Measurements from ENCODE around the gene ARHGAP44. TPM values are rescaled to one million over a fixed set of nuclear protein-coding genes. Genes with fewer than 3 reads are reported as not detected.

The ARHGAP44 gene
- total RNA-seq, 1 donor from 2014 or later, result 12.4 TPM

DNA sequence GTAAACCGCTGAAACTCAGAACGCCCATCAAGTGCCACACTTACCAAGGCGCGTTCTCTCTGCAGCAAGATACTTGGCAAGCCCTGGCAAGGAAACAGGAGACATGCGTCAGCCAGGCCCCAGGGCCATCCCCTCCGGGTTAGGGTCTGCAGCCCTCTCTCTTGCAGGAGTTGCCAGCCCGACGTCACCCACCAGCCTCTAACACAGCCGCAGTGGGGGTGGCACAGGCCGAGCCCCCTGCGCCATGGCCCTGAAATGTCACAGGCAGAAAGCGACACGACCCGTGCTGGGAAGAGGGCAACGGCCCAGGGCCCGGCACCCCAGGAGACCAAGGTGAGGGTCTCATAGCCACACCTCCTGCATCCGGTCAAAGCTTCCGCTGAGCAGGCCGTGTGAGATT lies 206.6 kb downstream of the ARHGAP44 start:
- no peaks in the 10 kb centered on the region for H3K27me3 Mint-ChIP-seq

DNA sequence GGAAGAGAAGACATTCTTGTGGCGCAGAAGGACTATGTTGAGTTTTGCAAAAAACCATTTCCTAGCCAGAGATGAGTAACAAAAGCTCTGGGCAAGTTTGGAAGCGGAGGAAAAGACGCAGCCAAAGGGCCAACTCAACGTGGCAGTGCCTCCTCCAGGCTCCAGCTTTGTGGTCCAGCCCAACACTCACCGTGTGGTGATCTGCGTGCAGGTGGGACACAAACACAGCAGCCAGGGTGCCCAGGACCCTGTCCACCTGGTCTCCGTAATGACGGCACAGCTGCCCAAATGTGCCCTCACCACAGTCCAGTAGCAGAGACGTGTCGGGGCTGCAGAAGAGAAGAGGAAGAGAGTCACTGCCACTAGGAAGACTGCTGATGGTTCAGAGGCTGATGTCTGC lies 207.1 kb downstream of the ARHGAP44 start:
- Mint-ChIP-seq H3K27ac (no peak overlapping the region), H3K4me3 (ENCODE audit: low read depth) (no peak overlapping the region), H3K9me3 (ENCODE audit: low read depth) (no peaks in the 10 kb centered on the region), H3K27me3 (no peaks in the 10 kb centered on the region), H3K4me1 (ENCODE audit: low read depth) (no peaks in the 10 kb centered on the region), H3K36me3 (ENCODE audit: insufficient read depth) (peaks cover 25% of the 10 kb centered on the region)
- no peak for DNase-seq (ENCODE audit: low spot score, unreplicated experiment)
- TF ChIP-seq, protein P1, sequence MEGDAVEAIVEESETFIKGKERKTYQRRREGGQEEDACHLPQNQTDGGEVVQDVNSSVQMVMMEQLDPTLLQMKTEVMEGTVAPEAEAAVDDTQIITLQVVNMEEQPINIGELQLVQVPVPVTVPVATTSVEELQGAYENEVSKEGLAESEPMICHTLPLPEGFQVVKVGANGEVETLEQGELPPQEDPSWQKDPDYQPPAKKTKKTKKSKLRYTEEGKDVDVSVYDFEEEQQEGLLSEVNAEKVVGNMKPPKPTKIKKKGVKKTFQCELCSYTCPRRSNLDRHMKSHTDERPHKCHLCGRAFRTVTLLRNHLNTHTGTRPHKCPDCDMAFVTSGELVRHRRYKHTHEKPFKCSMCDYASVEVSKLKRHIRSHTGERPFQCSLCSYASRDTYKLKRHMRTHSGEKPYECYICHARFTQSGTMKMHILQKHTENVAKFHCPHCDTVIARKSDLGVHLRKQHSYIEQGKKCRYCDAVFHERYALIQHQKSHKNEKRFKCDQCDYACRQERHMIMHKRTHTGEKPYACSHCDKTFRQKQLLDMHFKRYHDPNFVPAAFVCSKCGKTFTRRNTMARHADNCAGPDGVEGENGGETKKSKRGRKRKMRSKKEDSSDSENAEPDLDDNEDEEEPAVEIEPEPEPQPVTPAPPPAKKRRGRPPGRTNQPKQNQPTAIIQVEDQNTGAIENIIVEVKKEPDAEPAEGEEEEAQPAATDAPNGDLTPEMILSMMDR (IDR thresholded peaks at IDR 0.05; ENCODE audit: unreplicated experiment), result no peak

More for the DNA sequence above, 206.6 kb downstream of the ARHGAP44 start:
- Mint-ChIP-seq H3K27ac (no peak overlapping the region), H3K36me3 (ENCODE audit: insufficient read depth) (peaks cover 27% of the 10 kb centered on the region), H3K9me3 (ENCODE audit: low read depth) (no peaks in the 10 kb centered on the region), H3K4me3 (ENCODE audit: low read depth) (no peak overlapping the region), H3K4me1 (ENCODE audit: low read depth) (no peaks in the 10 kb centered on the region)
- no peak for DNase-seq (ENCODE audit: low spot score, unreplicated experiment)
- TF ChIP-seq, protein P1 (IDR thresholded peaks at IDR 0.05; ENCODE audit: unreplicated experiment), result no peak

DNA sequence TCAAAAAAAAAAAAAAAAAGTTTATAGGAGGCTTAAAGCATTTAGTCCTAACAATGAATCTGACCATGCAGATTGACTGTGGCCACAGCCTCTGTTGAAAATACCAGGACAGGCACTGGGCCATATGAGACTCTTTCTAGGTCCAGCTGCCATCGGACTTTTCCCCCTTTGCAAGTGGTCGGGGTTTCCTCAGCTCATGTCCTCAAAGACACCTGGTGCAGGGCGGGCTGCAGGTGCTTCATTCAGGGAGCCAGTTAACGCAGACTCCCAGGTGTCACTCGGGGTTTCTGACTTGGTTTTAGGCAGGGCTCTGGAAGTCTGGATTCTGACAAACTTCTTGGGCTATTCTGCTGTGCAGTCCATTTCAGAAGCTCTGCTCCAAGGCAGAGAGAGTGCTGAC lies 207.6 kb downstream of the ARHGAP44 start:
- H3K27ac Mint-ChIP-seq, result no peak overlapping the region
- no peak overlapping the region for H3K4me3 Mint-ChIP-seq (ENCODE audit: low read depth)
- DNase-seq (ENCODE audit: low spot score, unreplicated experiment), result no peak
- H3K36me3 Mint-ChIP-seq (ENCODE audit: insufficient read depth), result peaks cover 19% of the 10 kb centered on the region
- TF ChIP-seq, protein P1 (IDR thresholded peaks at IDR 0.05; ENCODE audit: unreplicated experiment), result no peak
- H3K9me3 Mint-ChIP-seq (ENCODE audit: low read depth), result no peaks in the 10 kb centered on the region
- H3K4me1 Mint-ChIP-seq (ENCODE audit: low read depth), result no peaks in the 10 kb centered on the region
- no peaks in the 10 kb centered on the region for H3K27me3 Mint-ChIP-seq

DNA sequence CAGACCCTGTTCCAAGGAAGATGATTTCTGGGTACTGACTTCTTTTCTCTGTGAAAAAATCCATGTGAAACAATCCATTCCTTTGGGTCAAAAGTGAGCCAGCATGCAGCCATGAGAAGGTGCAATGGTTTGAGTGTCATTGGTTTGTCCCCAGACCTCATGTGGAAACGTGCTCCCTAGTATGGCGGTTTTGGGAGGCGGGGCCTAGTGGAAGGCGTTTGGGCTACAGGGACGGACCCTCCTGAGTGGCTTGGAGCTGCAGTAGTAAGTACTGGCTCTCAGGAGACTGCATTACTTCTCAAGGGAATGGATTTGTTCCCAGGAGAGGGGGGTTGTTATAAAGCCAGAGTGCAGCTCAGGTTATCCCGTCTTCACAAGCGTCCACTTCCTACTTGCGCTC lies 209.2 kb downstream of the ARHGAP44 start:
- Mint-ChIP-seq H3K4me3 (ENCODE audit: low read depth) (no peak overlapping the region), H3K27me3 (no peaks in the 10 kb centered on the region), H3K4me1 (ENCODE audit: low read depth) (no peaks in the 10 kb centered on the region), H3K36me3 (ENCODE audit: insufficient read depth) (peaks cover 17% of the 10 kb centered on the region), H3K9me3 (ENCODE audit: low read depth) (no peaks in the 10 kb centered on the region), H3K27ac (no peak overlapping the region)
- no peak for DNase-seq (ENCODE audit: low spot score, unreplicated experiment)
- TF ChIP-seq, protein P1 (IDR thresholded peaks at IDR 0.05; ENCODE audit: unreplicated experiment), result no peak

DNA sequence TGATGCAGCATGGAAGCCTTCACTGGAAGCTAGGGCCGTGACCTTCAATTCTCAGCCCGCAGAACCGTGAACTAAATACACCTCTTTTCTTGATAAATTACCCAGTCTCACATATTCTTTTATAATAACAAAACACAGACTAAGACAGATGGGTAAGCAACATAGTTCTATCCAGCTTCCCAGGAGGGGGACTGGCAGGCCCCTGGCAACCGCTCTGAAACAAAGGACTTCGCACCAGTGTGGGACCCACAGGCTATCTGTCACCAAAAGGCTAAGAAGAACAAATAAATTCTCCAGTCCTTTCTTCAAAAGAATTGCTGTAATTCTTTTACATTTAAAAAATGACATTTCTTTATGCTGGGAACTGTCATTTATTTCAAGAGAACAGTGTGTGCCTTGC lies 209.6 kb downstream of the ARHGAP44 start:
- Mint-ChIP-seq H3K4me3 (ENCODE audit: low read depth) (no peak overlapping the region), H3K4me1 (ENCODE audit: low read depth) (no peaks in the 10 kb centered on the region), H3K27ac (no peak overlapping the region), H3K9me3 (ENCODE audit: low read depth) (no peaks in the 10 kb centered on the region), H3K27me3 (no peaks in the 10 kb centered on the region), H3K36me3 (ENCODE audit: insufficient read depth) (peaks cover 17% of the 10 kb centered on the region)
- TF ChIP-seq, protein P1 (IDR thresholded peaks at IDR 0.05; ENCODE audit: unreplicated experiment), result no peak
- DNase-seq (ENCODE audit: low spot score, unreplicated experiment), result no peak
